ENCODE data around the gene ANKS1A.

The ANKS1A gene

DNA sequence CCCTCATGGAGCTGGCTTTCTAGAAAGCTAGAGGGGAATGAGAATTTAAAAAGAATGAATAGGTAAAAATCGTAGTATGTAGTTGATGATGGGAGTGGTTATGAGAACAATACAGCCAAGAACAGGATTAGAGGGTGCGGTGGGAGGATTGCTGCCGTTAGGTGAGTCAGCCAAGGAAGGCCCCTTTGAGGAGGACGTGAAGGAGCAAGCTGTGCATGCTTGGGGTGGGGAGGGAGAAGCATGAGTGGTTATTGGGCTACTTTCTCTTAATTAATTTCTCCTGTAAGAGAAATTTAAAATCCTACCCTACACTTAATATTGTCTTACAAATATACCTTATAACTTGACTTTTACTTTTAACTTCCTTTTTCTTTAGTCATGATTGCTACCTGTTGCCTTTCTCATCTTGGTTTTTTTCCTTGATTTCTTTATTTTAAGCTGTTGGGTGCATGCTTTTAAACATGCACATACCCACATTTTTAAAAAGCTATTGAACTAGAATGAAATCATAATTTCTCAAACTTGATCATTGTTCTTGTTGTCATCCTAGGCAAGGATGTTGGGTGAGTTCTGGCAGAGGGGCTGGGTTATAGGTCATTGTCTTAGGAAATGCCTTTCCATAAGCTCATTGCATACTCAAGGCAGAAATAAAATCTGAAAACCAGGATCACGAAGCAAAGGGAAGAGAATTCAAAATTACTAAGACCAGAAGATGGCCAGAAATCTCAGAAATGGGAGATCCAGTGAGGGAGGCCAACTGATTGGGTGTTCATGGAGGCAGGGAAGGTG is 137.6 kb downstream of the ANKS1A start:
- FAIRE-seq: no peak

DNA sequence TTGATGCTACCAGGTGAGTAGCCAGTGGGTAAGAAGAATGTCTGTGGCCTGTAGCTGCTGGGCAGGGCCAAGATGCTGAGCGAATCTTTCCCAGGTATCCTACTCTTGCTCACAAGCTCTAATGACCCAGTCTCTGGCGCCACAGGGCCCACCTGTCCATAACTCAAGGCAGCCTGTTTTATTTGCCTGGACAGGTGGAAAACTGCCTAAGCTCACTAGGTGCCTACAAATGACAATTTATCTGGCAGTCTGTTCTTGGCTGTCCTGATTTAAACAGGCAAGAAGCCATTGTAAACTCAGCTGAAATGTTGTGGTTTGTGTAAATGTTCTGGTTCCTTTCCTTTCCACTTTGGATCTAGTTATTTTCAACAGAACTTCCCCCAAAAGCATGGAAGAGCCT is 138.8 kb downstream of the ANKS1A start:
- FAIRE-seq: no peak

DNA sequence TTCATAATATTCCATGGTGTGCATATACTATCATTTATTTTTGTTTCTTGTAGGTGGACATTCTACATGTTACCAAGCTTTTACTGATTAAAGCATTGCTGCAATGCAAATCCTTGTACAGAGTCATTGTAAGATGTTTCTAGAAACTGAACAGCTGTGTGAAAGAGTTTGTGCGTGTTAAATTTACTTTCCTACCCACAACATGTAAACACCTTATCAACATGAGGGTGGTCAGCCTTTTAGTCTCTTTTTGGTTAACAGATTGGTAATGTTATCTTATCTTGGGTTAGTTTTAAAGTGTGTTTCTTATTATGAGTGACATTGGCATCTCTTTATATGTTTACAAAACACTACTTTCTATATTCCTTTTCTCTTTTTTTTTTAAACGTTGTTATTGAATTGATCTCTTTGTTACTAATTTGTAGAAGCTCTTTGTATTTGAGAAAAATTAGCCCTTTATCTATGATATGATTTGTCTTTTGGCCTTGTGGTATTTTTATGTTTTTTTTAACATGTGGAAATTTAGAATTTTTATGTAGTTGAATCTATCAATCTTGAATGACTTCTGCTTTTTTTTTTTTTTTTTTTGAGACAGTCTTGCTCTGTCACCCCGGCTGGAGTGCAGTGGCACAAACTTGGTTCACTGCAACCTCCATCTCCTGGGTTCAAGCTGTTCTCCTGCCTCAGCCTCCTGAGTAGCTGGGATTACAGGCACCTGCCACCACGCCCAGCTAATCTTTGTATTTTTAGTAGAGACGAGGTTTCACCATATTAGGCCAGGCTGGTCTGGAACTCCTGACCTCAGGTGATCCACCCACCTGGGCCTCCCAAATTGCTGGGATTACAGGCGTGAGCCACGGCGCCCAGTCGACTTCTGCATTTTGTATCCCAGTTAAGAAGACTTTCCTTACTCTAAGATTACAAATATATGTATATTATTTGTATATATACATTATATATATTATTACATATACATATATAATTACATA is 140.0 kb downstream of the ANKS1A start:
- FAIRE-seq: no peak

DNA sequence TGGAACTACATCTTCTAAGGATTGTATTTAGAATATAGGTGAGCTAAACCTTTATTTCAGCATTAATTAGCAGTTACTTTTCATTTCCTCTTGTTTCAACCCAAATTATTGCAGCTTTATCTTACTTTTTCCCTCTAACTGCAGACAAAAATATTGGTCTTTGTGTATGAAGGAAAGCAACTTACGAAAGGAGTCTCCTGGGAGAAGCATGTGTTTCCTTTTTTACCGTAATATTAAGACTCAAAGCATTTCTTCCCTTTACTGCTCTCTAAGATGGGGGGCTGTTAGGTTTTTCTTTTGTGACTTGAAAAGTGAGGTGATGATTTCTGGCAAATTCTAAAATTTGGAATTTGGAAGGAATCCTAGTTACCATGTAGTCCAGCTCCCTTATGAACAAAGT is 141.0 kb downstream of the ANKS1A start:
- FAIRE-seq: no peak

DNA sequence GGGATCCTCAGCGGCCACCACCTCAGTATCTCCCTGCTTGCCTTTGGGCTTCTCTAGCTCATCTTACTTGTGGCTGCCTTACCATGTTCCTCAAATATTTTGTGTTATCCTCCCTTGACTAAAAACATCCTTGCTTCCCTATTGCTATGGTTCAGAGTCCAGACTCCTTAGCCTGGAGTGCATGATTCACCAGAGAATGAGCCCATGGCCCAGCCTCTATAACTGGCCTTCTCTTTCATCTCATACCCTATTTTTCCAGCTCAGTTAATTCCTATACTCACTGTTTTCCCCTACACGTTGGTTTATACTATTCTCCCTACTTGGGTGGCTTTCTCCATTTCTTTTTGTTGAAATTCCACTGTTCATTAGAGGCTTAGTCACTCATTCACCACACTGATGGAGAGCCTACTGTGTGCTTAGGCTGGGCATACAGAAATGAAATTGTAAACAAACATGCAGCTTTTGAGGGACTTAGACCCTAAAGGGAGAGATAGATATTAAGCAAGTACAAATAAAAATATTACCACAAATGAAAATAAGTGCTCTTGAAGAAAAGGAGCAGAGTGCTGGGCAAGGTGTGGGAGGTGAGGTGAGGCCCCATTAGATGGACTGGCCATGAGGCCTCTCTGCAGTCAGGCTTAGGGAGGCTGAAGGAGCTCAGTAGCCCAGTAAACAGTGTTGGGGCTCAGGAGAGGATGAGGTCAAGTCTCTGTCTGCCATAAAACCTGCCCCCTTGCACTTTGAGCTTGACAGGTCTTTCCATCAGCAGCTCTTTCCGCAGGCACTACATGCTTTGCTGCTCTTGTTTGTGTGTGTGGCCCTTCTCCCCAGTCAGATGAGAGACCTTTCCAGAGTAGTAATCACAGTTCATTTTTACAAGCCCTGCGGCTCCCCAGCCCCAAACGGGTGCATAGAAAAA is 142.8 kb downstream of the ANKS1A start:
- FAIRE-seq: no peak

DNA sequence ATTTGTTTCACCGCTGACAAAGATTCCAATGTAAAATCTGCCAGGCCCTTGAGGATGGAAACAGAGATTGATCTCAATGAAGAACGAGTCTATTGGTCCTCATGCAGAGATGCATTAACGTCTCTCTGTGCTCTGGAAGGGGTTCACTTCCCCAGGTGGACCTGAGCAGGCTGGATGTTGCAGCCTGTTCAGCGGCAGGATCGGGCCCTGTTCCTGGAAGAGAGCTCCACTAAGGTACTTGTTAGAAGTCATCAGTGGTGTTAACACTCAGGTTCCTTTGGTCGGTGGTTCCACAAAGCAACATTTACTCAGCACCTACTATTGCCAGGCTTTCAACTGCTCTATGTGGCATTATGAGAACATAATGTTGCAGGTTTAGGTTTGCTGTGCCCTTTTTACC is 144.6 kb downstream of the ANKS1A start:
- FAIRE-seq: no peak

DNA sequence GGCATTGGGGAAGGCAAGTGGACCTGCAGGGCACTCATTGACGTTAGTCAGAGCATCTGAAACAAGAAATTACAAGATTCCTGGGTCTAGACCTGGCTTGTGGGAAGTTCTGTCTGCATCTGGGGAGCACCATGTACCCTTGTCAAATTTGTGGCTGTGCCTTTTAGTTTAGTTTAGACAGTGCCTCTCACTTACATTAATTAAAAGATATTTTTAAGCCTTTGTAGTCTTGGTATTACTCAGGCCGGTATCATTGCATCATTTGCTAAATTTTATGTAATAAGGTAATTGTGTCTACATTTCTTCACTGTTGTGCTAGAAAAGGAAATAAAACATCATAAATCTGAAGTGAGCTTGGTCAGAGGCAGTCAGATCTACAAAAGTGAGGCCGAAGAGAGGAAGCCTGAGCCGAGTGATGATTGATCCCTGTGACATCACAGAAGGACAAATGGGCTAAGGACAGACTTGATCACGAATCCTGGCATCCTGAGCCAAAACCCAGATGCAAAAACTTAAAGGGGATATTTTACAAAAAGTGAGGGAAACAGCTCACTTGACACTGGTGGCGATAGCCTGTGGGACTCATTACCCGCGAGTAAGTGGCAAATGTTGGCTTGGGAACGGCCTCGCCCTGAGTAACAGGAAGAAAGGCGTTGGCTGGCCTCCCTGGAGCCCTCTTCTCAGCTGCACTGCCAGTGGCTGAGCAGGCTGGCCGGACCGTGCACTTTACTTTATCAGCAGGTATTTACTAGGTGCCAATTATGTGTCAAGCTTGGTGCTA is 145.5 kb downstream of the ANKS1A start:
- FAIRE-seq: no peak

DNA sequence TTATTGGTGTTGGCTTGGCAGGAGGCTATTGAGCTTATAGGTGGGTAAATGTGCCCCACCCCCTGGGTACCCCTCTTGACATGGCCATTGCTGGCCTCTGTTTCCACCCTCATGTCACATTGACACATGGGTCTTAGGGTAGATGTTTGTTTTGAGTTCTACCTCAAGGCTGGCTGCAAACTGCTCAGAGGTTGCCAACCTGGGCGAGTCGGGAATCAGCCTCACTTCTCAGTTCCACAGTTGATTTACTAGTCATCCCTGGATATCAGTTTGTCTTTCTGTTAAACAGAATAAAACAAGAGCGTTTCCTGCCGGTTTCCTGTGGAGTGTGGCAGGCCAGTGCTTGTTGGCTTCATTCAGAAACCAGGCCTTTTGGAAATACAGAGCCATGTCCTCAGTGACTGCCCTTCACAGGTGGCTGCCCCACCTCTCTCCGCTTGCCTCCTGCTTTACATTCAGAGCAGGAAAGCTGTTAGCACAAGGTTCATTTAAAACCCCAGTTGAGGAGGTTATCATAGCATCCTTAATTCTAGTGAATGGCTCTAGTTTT is 146.5 kb downstream of the ANKS1A start:
- FAIRE-seq: no peak

DNA sequence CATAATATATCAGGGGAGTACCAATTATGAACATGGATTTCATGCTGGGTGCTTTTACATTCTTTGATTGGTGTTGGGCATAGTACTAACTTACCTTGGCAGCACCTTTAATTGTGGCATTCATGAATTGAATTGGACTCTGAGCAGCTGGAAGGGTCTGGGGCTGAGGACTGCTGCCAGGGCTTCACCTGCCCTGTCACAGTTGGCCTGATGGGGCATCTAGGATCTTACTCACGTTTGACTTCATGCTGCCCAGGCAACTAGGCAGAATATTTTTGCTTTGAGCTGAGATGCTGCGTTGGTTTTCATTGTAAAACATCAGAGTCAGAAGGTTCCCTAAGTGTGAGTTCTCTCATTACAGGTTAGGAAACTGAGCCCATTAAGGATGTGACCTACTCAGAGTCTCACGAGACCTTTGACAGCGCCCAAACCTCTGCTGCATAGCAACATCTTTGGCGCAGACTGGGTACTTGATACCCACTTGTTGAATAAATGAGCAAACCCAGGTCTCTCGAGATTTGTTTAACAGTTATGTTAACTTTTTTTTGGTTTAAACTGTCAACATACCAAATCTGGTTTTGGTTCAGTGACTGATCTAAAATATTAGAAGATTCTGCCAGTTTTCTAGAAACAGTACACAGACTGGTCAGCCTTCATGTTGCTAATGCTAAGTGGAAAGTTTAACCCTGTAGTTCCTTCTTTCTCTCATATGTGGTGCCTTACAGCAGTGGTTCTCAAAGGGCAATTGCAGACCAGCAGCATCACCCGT is 147.2 kb downstream of the ANKS1A start:
- FAIRE-seq: no peak

DNA sequence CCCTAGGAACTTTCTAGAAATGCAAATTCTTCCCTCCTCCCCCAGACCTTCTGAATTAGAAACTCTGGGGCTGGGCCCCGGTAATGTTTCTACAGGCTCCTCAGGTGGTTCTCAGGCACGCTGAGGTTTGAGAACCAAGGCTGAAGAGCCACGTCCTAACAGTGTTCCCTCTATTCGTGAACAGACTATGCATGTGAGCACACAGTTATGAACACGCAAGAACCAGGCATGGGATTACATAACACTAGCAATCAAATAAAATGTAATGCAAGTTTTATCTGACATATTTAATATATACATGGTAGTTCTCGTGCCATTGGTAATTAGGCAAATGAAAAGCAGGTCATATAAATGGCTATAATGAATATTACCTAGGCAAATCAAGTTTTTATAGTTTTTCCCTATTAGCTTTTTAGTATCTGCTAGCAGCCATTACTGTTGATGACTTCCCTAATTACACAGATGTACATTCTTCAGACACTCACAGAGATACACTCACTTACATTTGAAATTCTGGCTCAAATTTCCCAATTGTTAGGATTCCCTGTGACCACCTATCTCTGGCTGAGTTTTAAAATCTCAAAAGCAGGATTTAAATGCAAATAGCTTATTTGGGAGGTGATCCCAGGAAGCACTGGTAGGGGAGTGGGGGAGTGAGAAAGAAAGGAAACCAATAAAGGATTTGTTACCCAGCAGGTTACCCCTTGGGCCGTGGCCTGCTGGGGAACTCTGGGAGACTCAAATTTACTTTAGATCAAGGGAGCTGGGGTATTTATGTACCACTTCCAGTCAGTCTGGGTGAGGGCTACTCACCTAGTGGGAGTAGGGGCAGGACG is 148.0 kb downstream of the ANKS1A start:
- no peak for FAIRE-seq

DNA sequence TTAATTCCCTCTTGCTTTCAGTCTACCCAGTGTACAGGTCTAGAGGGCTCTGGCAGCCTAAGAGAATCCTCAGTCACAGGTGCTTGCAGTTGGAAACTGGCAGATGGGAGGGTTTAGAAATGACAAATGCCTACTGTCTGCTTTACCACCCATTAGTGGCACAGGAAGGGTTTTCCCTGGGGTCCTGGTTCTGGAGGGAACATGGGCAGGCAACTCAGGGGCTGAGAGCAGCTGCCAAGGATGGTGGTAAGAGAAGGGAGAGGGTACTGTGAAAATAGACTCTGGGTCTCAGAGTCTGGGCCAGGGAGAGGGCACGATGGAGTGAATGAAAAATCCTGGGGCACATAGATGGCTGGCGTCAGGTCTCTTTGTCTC is 148.6 kb downstream of the ANKS1A start:
- no peak for FAIRE-seq

DNA sequence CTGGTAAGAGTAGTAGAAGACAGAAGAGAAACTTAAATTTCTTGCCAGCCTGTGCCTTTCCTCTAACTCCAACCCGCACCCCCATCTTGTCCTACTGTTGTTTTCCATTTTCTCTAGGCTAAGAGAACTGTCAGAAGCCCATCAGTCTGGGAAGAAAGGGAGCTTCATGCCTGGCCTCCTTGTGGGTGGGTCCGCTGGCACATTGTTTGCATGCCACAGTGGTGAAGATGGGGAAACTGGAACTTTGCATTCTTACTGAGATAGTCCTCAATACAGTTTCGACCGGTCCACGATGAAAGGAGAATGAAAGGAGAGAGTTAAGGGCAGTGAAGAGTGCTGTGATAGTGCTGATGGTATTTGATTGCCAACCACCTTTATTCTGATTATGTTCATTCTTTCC is 149.0 kb downstream of the ANKS1A start:
- no peak for FAIRE-seq

DNA sequence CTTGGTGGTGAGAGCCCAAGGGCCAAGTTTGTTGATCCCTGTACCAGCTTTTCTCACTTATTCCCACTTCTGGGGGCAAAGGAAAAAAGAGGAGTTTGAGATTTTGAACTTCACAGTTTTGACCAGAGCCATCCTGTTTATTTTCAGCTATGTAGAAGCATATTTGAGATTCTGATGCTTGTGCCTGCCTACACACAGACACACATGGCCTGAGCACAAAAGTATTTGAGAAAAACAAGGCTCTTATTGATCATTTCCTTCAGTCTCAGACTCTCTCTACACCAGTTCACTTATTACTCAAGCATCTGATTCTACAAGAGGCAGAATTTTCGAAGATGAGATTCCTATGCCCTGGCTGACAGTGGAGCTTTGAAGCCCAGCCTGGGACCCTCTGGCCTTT is 151.3 kb downstream of the ANKS1A start:
- no peak for FAIRE-seq

DNA sequence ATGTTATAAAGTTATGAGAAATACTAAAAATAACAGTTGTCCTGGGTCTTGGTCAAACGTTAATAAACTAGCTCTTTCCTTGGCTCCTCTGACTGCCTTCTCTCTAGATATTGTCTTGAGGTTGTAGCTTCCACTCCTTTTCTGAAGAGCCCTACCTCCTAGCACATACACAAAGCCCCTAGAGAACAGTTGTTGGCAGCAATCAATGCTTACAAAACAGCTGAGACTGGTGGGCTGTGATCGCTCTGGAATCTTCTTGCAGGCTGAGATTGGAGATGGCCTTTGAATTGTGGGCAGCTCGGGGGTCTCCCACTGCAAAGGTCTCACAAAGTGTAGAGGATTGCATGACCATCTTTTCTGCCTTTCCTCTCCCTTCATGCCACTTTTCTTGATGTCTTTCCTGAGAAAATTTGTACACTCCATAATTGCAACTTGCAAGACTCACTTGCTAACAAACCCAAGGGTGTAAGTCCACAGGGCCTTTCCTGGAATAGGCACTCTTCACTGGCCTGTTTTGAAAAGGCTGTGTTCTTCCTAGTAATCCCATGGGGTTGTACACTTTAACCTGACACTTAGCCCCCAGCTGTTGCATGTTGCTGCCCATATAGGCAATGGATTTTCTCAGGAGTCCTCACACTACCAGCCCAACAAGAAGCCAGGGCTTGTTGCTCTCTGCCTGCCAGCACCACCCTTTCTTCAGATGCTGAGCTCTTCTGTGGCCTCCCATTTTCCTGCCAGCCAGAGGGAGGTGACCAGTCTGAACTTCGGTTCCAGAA is 152.2 kb downstream of the ANKS1A start:
- FAIRE-seq: no peak

DNA sequence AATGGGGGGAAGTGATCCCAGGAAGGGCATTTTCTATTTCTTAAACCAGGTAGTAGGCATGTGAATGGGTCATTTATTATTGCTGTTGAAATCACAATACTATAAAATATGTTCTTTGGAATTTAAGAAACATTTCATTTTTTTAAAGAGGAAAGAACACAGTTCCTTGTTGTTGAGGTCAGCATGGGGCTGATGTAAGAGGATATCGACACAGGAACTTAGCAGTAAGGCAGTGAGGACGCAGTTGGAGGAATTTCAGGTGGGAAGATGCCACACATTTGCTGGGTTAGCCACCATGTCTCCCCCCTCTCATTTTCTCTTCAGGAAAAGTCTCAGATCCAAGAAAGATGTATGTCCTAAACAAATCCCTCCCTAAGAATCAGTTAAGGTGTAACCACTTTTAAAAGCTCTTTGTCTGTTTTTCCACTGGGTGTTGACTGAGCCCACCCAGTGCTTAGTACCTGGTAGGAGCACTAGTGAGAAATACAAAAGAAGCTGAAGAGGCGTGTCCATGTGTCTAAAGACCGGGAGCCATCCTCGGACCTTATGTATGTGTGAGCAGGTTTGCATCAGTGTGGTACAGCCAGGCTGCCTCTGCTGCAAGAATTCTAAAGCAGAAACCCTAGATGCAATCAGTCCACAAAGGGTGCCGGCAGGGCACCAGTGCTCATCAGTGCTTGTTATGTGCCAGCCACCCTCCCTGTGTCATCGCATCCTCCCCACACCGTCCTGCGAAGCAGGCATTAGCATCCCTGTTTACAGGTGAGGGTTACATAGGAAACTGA is 153.2 kb downstream of the ANKS1A start:
- FAIRE-seq: no peak

DNA sequence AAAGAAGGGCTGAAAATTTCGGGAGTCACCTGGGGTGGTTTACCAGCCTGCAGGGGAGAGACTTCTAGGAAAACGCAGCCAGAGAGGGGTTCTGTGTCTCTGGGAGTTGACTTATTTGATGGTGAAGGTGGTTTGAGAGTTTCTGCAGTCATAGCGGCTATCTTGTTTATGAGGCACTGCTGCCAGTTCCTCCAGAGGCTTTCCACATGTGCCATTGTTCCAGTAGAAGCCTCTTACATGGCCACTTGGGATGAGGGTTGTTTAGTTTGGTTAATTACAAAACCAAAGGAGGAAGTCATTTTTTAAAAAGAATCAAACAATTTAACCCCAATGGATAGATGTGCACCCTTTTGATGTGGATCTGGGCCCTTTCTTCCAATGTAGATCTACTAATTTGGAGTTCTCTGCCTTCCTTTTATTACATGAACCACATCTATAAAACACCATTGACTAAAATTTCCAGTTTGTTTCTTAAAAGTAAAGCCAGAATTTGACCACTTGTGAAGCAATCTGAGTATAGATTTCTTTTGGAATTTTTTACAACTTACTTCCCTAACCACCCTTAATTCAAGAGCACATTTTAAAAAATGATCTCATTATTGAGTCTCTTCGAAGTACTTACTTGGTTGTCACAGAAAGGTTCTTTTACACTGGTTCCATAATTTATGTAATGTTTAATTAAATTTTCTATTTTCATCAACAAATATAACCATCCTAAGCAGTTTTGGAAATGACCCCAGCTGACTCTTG is 154.5 kb downstream of the ANKS1A start:
- FAIRE-seq: no peak

DNA sequence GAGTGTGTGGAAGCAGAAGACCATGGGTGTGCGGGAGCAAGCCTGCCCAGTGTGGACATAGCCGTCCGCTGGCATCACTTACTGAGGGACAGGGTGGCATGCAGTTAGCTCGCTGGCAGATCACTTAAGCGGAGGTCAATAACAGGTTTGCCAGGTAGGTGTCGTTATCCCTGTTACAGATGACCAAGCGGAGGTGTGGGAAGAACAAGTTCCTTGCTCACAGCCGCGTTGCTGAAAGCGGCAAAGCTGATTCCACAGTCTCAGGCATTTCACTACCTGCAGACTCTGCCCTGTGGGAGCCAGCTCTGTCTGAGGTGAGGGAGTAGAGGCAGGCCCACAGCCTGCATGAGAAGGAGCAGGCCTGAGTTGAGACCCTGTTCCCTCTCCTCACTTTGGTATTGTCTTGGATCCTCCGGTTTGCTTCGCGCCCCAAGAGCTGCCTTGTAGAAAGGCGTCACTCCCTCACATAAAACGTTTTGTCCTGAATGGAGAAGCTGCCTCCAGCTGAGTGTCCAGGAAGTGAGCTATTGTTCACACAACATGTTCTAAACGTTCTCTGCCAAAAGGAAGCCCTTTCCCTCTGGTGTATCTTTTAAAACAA is 155.2 kb downstream of the ANKS1A start:
- FAIRE-seq: no peak
